Tibial nerve (tissue), 4 donors: ENCODE results near the gene KCNH3. TPM values are rescaled to one million over a fixed set of nuclear protein-coding genes. Genes with fewer than 3 reads are reported as not detected.

Source experiments
- DNase-seq, 2 donors: peaks; one replicate each; pipeline ENCODE4 v3.0.0-alpha.2; 2019; ENCODE audit warnings: low spot score in 2 of 2
- H3K27ac ChIP-seq, 4 donors: fragments of 200-600 bp; sonication (generic) in 3 of 4; one replicate each; pipeline ENCODE4 v1.5.1; 2017 to 2019; ENCODE audit warnings: mild to moderate bottlenecking in 1 of 4
- H3K27me3 ChIP-seq, 2 donors: fragments of 200-600 bp; sonication (generic) in 1 of 2; one replicate each; pipeline versions ENCODE4 v1.5.1 to v1.6.0; 2017 to 2019
- H3K36me3 ChIP-seq, 3 donors: fragments of 200-600 bp; sonication (generic); one replicate each; pipeline ENCODE4 v1.5.1; 2018 to 2019
- H3K4me1 ChIP-seq, 4 donors: fragments of 200-600 bp; sonication (generic) in 3 of 4; one replicate each; pipeline ENCODE4 v1.5.1; 2017 to 2019
- H3K4me3 ChIP-seq, 4 donors: fragments of 200-600 bp; sonication (generic) in 3 of 4; one replicate each; pipeline ENCODE4 v1.5.1; 2017 to 2019; ENCODE audit warnings: mild to moderate bottlenecking in 1 of 4, moderate library complexity in 1 of 4
- H3K9me3 ChIP-seq, 4 donors: fragments of 200-600 bp; sonication (generic) in 3 of 4; one replicate each; pipeline ENCODE4 v1.5.1; 2017 to 2019
- CTCF ChIP-seq, 5 experiments: fragments of 200-600 bp in 3 of 5; fragments of 450-650 bp in 2 of 5; sonication (generic) in 3 of 5; IDR thresholded peaks; one replicate each; pipeline ENCODE4 v1.5.1; 2016 to 2019; ENCODE audit warnings: antibody characterized with exemption in 5 of 5, mild to moderate bottlenecking in 3 of 5, moderate library complexity in 2 of 5
- EP300 ChIP-seq, 2 donors: sonication (generic); formaldehyde crosslinking; IDR thresholded peaks; one replicate each; pipeline ENCODE4 v1.6.1; 2017; ENCODE audit warnings: antibody characterized with exemption in 2 of 2, mild to moderate bottlenecking in 1 of 2
- POLR2A ChIP-seq, 2 donors: fragments of 450-650 bp; IDR thresholded peaks; one replicate each; pipeline ENCODE4 v1.6.1; 2017; ENCODE audit warnings: antibody characterized with exemption in 2 of 2, mild to moderate bottlenecking in 2 of 2, moderate library complexity in 2 of 2
- WGBS, 2 donors: methylation state at CpG; one replicate each; pipeline ENCODE4 v1.1.5; 2018; 5-methylcytosine and 5-hydroxymethylcytosine counted together
- total RNA-seq, 4 donors: library from RNA; depleted of rRNA; stranded (reverse); fragments of >200 nt; gene quantifications; one replicate each; pipeline ENCODE4 v1.1.0, GENCODE V29; 2016

KCNH3 gene
- total RNA-seq, 4 donors from 2014 or later: 0.21 to 0.30 TPM; not detected in 2

- H3K27ac ChIP-seq: no peak overlapping the region
- H3K9me3 ChIP-seq: no peaks in the 10 kb centered on the region
- TF ChIP-seq EP300 (IDR thresholded peaks at IDR 0.05) (no peak), CTCF (IDR thresholded peaks at IDR 0.05) (no peak), POLR2A (IDR thresholded peaks at IDR 0.05) (no peak)
- no peak overlapping the region for H3K4me3 ChIP-seq
- 88 to 93% methylated on average over 9 to 13 of the region's 13 CpGs for WGBS, 2 donors
- H3K4me1 ChIP-seq: peaks cover 0 to 50% (median 14%) of the 10 kb centered on the region in 4 donors
- no peak for DNase-seq
- no peaks in the 10 kb centered on the region for H3K27me3 ChIP-seq
- peaks cover 4 to 48% (median 7%) of the 10 kb centered on the region in 3 donors for H3K36me3 ChIP-seq
These were observed 27.5 kb downstream of the KCNH3 start for GRCh38 chr12:49566361-49566760.

GRCh38 chr12:49567302-49567610 is 28.4 kb downstream of the KCNH3 start:
- no peaks in the 10 kb centered on the region for H3K9me3 ChIP-seq
- DNase-seq: no peak
- WGBS, 2 donors: 3 to 4% methylated on average over 8 to 11 of the region's 11 CpGs
- TF ChIP-seq EP300 (IDR thresholded peaks at IDR 0.05) (no peak), POLR2A (IDR thresholded peaks at IDR 0.05) (no peak), CTCF (IDR thresholded peaks at IDR 0.05) (no peak)
- peak overlapping the region; percentile 53 to 87 (median 74) for H3K4me3 ChIP-seq
- no peaks in the 10 kb centered on the region for H3K27me3 ChIP-seq
- H3K36me3 ChIP-seq: peaks cover 0 to 39% (median 4%) of the 10 kb centered on the region in 3 donors
- H3K4me1 ChIP-seq: peaks cover 0 to 53% (median 14%) of the 10 kb centered on the region in 4 donors
- H3K27ac ChIP-seq: peak overlapping the region in 3 of 4 donors; percentile 86 to 98 (median 90)

GRCh38 chr12:49567611-49568441 is 29.0 kb downstream of the KCNH3 start, which contains the start of gene MCRS1:
Gene MCRS1 (minus strand): TSS chr12:49568142. CDS start chr12:49566731, 1,411 bp downstream.
- peaks cover 0 to 33% (median under 1%) of the 10 kb centered on the region in 3 donors for H3K36me3 ChIP-seq
- 0 to 1% methylated on average over 45 to 52 of the region's 54 CpGs for WGBS, 2 donors
- H3K9me3 ChIP-seq: no peaks in the 10 kb centered on the region
- DNase-seq: peak; percentile 74 to 90
- no peaks in the 10 kb centered on the region for H3K27me3 ChIP-seq
- H3K4me3 ChIP-seq: peak within 1 kb of the TSS; percentile 53 to 87 (median 74)
- H3K27ac ChIP-seq: peak within 1 kb of the TSS; percentile 85 to 98 (median 88)
- peaks cover 0 to 53% (median 14%) of the 10 kb centered on the region in 4 donors for H3K4me1 ChIP-seq
- TF ChIP-seq CTCF (IDR thresholded peaks at IDR 0.05) (peak in 2 of 5 experiments; percentile 15 to 33), POLR2A (IDR thresholded peaks at IDR 0.05) (peak in 1 of 2 donors; percentile 52), EP300 (IDR thresholded peaks at IDR 0.05) (peak; percentile 92 to 94)

- H3K27me3 ChIP-seq: no peaks in the 10 kb centered on the region
- TF ChIP-seq EP300 (IDR thresholded peaks at IDR 0.05) (no peak), POLR2A (IDR thresholded peaks at IDR 0.05) (no peak), CTCF (IDR thresholded peaks at IDR 0.05) (no peak)
- peaks cover 0 to 25% (median 0%) of the 10 kb centered on the region in 3 donors for H3K36me3 ChIP-seq
- H3K27ac ChIP-seq: peak overlapping the region; percentile 85 to 98 (median 88)
- WGBS, 2 donors: 1 to 2% methylated on average over 19 of the region's 19 CpGs
- DNase-seq: no peak
- H3K4me3 ChIP-seq: peak overlapping the region; percentile 53 to 87 (median 74)
- H3K4me1 ChIP-seq: peaks cover 0 to 53% (median 14%) of the 10 kb centered on the region in 4 donors
- H3K9me3 ChIP-seq: no peaks in the 10 kb centered on the region
These were observed 29.8 kb downstream of the KCNH3 start for GRCh38 chr12:49568442-49569162.
